Activated CD8-positive, alpha-beta T cell treated with anti-CD3 and anti-CD28 coated beads for 36 hours (primary cell): ENCODE measurements around the gene PWWP2B. TPM values are rescaled to one million over a fixed set of nuclear protein-coding genes. Genes with fewer than 3 reads are reported as not detected.

Source experiments
- ATAC-seq: fragments of 200-7000 bp; cut with Tn5 transposase; one replicate; pipeline ENCODE4 v1.10.0; 2021; ENCODE audit warnings: mild to moderate bottlenecking, moderate library complexity
- CTCF ChIA-PET: fragments of 350-600 bp; sonication (Branson Sonifier 250); formaldehyde crosslinking; loops from one replicate; lab custom pipeline; 2021; ENCODE audit warnings: antibody characterized with exemption; lab: Charles Lee
- POLR2A ChIA-PET: fragments of 350-600 bp; sonication (Branson Sonifier 250); formaldehyde crosslinking; loops from one replicate; lab custom pipeline; 2021; ENCODE audit warnings: antibody characterized with exemption; lab: Charles Lee
- DNase-seq: peaks from one replicate; pipeline ENCODE4 v3.0.0-alpha.2; 2020
- H3K27ac Mint-ChIP-seq: one replicate; pipeline ENCODE4 v1.8.0; 2021; ENCODE audit warnings: mild to moderate bottlenecking, mixed read lengths
- H3K27me3 Mint-ChIP-seq: one replicate; pipeline ENCODE4 v1.8.0; 2021; ENCODE audit warnings: mixed read lengths
- H3K36me3 Mint-ChIP-seq: one replicate; pipeline ENCODE4 v1.8.0; 2021; ENCODE audit warnings: low read depth, mixed read lengths
- H3K4me1 Mint-ChIP-seq: one replicate; pipeline ENCODE4 v1.8.0; 2021; ENCODE audit warnings: low read depth, mixed read lengths
- H3K4me3 Mint-ChIP-seq: one replicate; pipeline ENCODE4 v1.8.0; 2021; ENCODE audit warnings: mild to moderate bottlenecking, moderate library complexity, mixed read lengths
- H3K9me3 Mint-ChIP-seq: one replicate; pipeline ENCODE4 v1.8.0; 2021; ENCODE audit warnings: mixed read lengths
- CTCF ChIP-seq: fragments of 200-600 bp; IDR thresholded peaks from one replicate; pipeline ENCODE4 v1.8.0; 2022; ENCODE audit warnings: antibody characterized with exemption, mild to moderate bottlenecking
- intact Hi-C: fragments of 100-400 bp; cut with micrococcal nuclease; formaldehyde crosslinking; loops from one replicate; pipeline ENCODE4 v1.10.0; 2022
- total RNA-seq, 2 experiments: library from RNA; stranded (reverse); gene quantifications; one replicate each; pipeline ENCODE4 v1.2.3, GENCODE V29; 2021

The PWWP2B gene
- total RNA-seq, 2 experiments from 2014 or later = 6.0 to 6.6 TPM

GRCh38 chr10:132458586-132459300, 61.7 kb downstream of the PWWP2B start:
- Mint-ChIP-seq H3K27me3 (no peaks in the 10 kb centered on the region), H3K4me3 (no peak overlapping the region), H3K36me3 (no peaks in the 10 kb centered on the region), H3K27ac (no peak overlapping the region), H3K9me3 (no peaks in the 10 kb centered on the region), H3K4me1 (no peaks in the 10 kb centered on the region)
- peak; percentile 94 for TF ChIP-seq CTCF
- DNase-seq (peak; percentile 69), ATAC-seq (peak; percentile 87)
- POLR2A ChIA-PET = no interaction called here
- intact Hi-C loops = loop anchor here (2.0 to 10.0 kb wide), 3 partner anchors 84 to 244 kb away; no protein-coding TSS in a partner anchor
- CTCF ChIA-PET = interaction anchor here (0.5 to 2.9 kb wide), 13 partner anchors 12 to 196 kb away, joined by 3 to 16 read pairs (median 4); no protein-coding TSS in a partner anchor

GRCh38 chr10:132459301-132460003, 62.5 kb downstream of the PWWP2B start:
- CTCF ChIA-PET = interaction anchor here (0.5 to 2.9 kb wide), 15 partner anchors 12 to 195 kb away, joined by 3 to 16 read pairs (median 4); no protein-coding TSS in a partner anchor
- no peaks in the 10 kb centered on the region for H3K9me3 Mint-ChIP-seq
- intact Hi-C loops = loop anchor here (2.0 to 10.0 kb wide), 3 partner anchors 83 to 245 kb away; no protein-coding TSS in a partner anchor
- H3K27me3 Mint-ChIP-seq = no peaks in the 10 kb centered on the region
- DNase-seq (no peak), ATAC-seq (no peak)
- TF ChIP-seq CTCF = no peak
- H3K36me3 Mint-ChIP-seq = no peaks in the 10 kb centered on the region
- H3K27ac Mint-ChIP-seq = no peak overlapping the region
- POLR2A ChIA-PET = no interaction called here
- no peaks in the 10 kb centered on the region for H3K4me1 Mint-ChIP-seq
- H3K4me3 Mint-ChIP-seq = no peak overlapping the region

- no peak for TF ChIP-seq CTCF
- no peak overlapping the region for H3K27ac Mint-ChIP-seq
- H3K4me3 Mint-ChIP-seq = no peak overlapping the region
- POLR2A ChIA-PET = no interaction called here
- ATAC-seq (no peak), DNase-seq (no peak)
- H3K36me3 Mint-ChIP-seq = no peaks in the 10 kb centered on the region
- CTCF ChIA-PET = interaction anchor here (0.9 to 2.9 kb wide), 9 partner anchors 11 to 195 kb away, joined by 3 to 16 read pairs (median 4); no protein-coding TSS in a partner anchor
- no peaks in the 10 kb centered on the region for H3K4me1 Mint-ChIP-seq
- intact Hi-C loops = no loop called here
- no peaks in the 10 kb centered on the region for H3K9me3 Mint-ChIP-seq
- H3K27me3 Mint-ChIP-seq = no peaks in the 10 kb centered on the region
These were observed 63.1 kb downstream of the PWWP2B start for GRCh38 chr10:132460071-132460470.

DNA sequence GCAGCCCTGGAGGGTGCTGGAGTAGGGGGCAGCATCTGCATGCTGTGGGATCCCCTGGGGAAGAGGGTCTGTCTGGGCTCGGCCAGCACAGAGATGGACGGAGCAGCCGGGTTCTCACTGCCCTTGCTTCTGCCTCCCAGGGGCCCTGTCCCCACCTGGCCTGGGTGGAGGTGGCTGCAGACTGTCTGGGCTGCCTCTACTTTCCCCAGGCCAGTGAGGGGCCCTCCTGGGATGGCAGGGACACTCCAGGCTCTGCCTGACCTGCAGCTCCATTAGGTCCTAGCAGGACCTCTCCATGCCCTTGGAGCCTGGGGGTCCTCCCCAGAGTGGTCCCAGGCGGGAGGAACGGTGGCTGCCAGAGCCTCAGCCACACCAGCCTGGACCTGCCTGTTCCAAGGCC, 63.7 kb downstream of the PWWP2B start:
- no peak for TF ChIP-seq CTCF
- Mint-ChIP-seq H3K27ac (no peak overlapping the region), H3K4me3 (no peak overlapping the region), H3K27me3 (no peaks in the 10 kb centered on the region), H3K4me1 (no peaks in the 10 kb centered on the region), H3K36me3 (no peaks in the 10 kb centered on the region), H3K9me3 (no peaks in the 10 kb centered on the region)
- intact Hi-C loops = no loop called here
- ChIA-PET POLR2A (no interaction called here), CTCF (interaction anchor here (1.0 to 2.9 kb wide), 4 partner anchors 48 to 194 kb away, joined by 3 to 16 read pairs (median 8); no protein-coding TSS in a partner anchor)
- ATAC-seq (no peak), DNase-seq (no peak)
